ENCODE data around the gene ZNF76.

The ZNF76 gene

DNA sequence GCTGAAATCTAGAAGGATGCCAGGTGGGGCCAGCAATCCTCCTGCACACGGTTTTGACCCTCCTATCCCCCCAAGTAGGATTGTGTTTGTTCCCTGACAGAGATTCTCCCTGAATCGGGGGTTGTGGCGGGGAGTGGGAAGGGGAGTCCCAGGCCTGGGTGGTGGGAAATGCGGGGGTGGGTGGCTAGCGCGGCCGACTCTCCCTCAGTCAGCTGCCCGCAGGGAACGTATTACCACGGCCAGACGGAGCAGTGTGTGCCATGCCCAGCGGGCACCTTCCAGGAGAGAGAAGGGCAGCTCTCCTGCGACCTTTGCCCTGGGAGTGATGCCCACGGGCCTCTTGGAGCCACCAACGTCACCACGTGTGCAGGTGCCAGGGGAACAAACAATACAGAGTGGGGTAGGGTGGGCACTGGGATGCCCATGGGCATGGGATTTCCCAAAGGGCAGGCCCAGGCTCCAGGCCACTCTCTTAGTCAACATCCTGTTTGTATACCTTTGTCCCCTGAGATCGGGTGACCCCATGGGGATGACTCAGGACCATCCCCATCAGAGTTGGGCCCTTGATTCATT, 16.1 kb upstream of the ZNF76 start:
- H3K4me1 ChIP-seq (ENCODE audit: control insufficient read depth, low read depth, low read length): peaks cover 15% of the 10 kb centered on the region
- no peak overlapping the region for H2AK5ac ChIP-seq (ENCODE audit: low read length)
- no peak overlapping the region for H3K4ac ChIP-seq (ENCODE audit: low read depth, low read length)
- no peak overlapping the region for H3K4me2 ChIP-seq (ENCODE audit: low read length)
- no peak overlapping the region for H3K23ac ChIP-seq (ENCODE audit: low read length)
- H4K8ac ChIP-seq (ENCODE audit: low read depth, low read length): no peak overlapping the region
- no peak overlapping the region for H3K56ac ChIP-seq (ENCODE audit: low read length)
- no peak for DNase-seq
- peaks cover 3% of the 10 kb centered on the region for H3K79me1 ChIP-seq (ENCODE audit: low read length)
- H2BK120ac ChIP-seq (ENCODE audit: low read depth, low read length): no peak overlapping the region
- H3K79me2 ChIP-seq (ENCODE audit: control insufficient read depth, insufficient read depth, low read length): no peaks in the 10 kb centered on the region
- no CpG with 5 or more reads among the region's 17 CpGs for WGBS (ENCODE audit: extremely low coverage, insufficient coverage, low lambda C conversion rate)
- no peak overlapping the region for H2BK5ac ChIP-seq (ENCODE audit: low read length)
- H2BK15ac ChIP-seq (replicated peaks; ENCODE audit: low read depth): no peak overlapping the region
- no peaks in the 10 kb centered on the region for H3K27me3 ChIP-seq (ENCODE audit: insufficient read depth, low read length, poor library complexity)
- no peak overlapping the region for H3K18ac ChIP-seq (ENCODE audit: low read length)
- no peak overlapping the region for H4K5ac ChIP-seq (ENCODE audit: low read length)
- no peak overlapping the region for H3K9ac ChIP-seq (ENCODE audit: low read length)
- H3K27ac ChIP-seq (ENCODE audit: low read depth, low read length): no peak overlapping the region
- no peak overlapping the region for H3K4me3 ChIP-seq (ENCODE audit: low read length)
- H3K36me3 ChIP-seq (ENCODE audit: control insufficient read depth, insufficient read depth, low read length): no peaks in the 10 kb centered on the region

GRCh38 chr6:35244551-35244950, 15.0 kb upstream of the ZNF76 start:
- no peak overlapping the region for H3K9ac ChIP-seq (ENCODE audit: low read length)
- no peak overlapping the region for H3K56ac ChIP-seq (ENCODE audit: low read length)
- H4K5ac ChIP-seq (ENCODE audit: low read length): no peak overlapping the region
- H3K18ac ChIP-seq (ENCODE audit: low read length): no peak overlapping the region
- no peak overlapping the region for H3K23ac ChIP-seq (ENCODE audit: low read length)
- no peak overlapping the region for H2BK5ac ChIP-seq (ENCODE audit: low read length)
- H2BK15ac ChIP-seq (replicated peaks; ENCODE audit: low read depth): no peak overlapping the region
- H3K4me1 ChIP-seq (ENCODE audit: control insufficient read depth, low read depth, low read length): peaks cover 8% of the 10 kb centered on the region
- no peak overlapping the region for H3K4ac ChIP-seq (ENCODE audit: low read depth, low read length)
- H3K79me2 ChIP-seq (ENCODE audit: control insufficient read depth, insufficient read depth, low read length): no peaks in the 10 kb centered on the region
- H4K8ac ChIP-seq (ENCODE audit: low read depth, low read length): no peak overlapping the region
- DNase-seq: no peak
- WGBS (ENCODE audit: extremely low coverage, insufficient coverage, low lambda C conversion rate): no CpG with 5 or more reads among the region's 7 CpGs
- no peak overlapping the region for H3K4me2 ChIP-seq (ENCODE audit: low read length)
- no peak overlapping the region for H3K27ac ChIP-seq (ENCODE audit: low read depth, low read length)
- H2AK5ac ChIP-seq (ENCODE audit: low read length): no peak overlapping the region
- no peaks in the 10 kb centered on the region for H3K36me3 ChIP-seq (ENCODE audit: control insufficient read depth, insufficient read depth, low read length)
- H2BK120ac ChIP-seq (ENCODE audit: low read depth, low read length): no peak overlapping the region
- no peaks in the 10 kb centered on the region for H3K27me3 ChIP-seq (ENCODE audit: insufficient read depth, low read length, poor library complexity)
- H3K79me1 ChIP-seq (ENCODE audit: low read length): peaks cover 3% of the 10 kb centered on the region
- H3K4me3 ChIP-seq (ENCODE audit: low read length): no peak overlapping the region

GRCh38 chr6:35247642-35248231, 11.8 kb upstream of the ZNF76 start:
- no peak overlapping the region for H2AK5ac ChIP-seq (ENCODE audit: low read length)
- H3K4me1 ChIP-seq (ENCODE audit: control insufficient read depth, low read depth, low read length): peaks cover 2% of the 10 kb centered on the region
- no peak overlapping the region for H3K27ac ChIP-seq (ENCODE audit: low read depth, low read length)
- no peaks in the 10 kb centered on the region for H3K79me2 ChIP-seq (ENCODE audit: control insufficient read depth, insufficient read depth, low read length)
- H3K4me3 ChIP-seq (ENCODE audit: low read length): no peak overlapping the region
- H3K4me2 ChIP-seq (ENCODE audit: low read length): no peak overlapping the region
- no peak overlapping the region for H4K5ac ChIP-seq (ENCODE audit: low read length)
- H3K23ac ChIP-seq (ENCODE audit: low read length): no peak overlapping the region
- no peaks in the 10 kb centered on the region for H3K36me3 ChIP-seq (ENCODE audit: control insufficient read depth, insufficient read depth, low read length)
- peaks cover 5% of the 10 kb centered on the region for H3K79me1 ChIP-seq (ENCODE audit: low read length)
- H2BK5ac ChIP-seq (ENCODE audit: low read length): no peak overlapping the region
- no peak overlapping the region for H3K18ac ChIP-seq (ENCODE audit: low read length)
- H3K27me3 ChIP-seq (ENCODE audit: insufficient read depth, low read length, poor library complexity): no peaks in the 10 kb centered on the region
- H4K8ac ChIP-seq (ENCODE audit: low read depth, low read length): no peak overlapping the region
- no peak overlapping the region for H3K56ac ChIP-seq (ENCODE audit: low read length)
- no peak overlapping the region for H3K4ac ChIP-seq (ENCODE audit: low read depth, low read length)
- H3K9ac ChIP-seq (ENCODE audit: low read length): no peak overlapping the region
- DNase-seq: no peak
- H2BK15ac ChIP-seq (replicated peaks; ENCODE audit: low read depth): no peak overlapping the region
- no CpG with 5 or more reads among the region's 2 CpGs for WGBS (ENCODE audit: extremely low coverage, insufficient coverage, low lambda C conversion rate)
- H2BK120ac ChIP-seq (ENCODE audit: low read depth, low read length): no peak overlapping the region

GRCh38 chr6:35248300-35248699, 11.2 kb upstream of the ZNF76 start:
- Histone ChIP-seq H3K79me1 (ENCODE audit: low read length) (peaks cover 5% of the 10 kb centered on the region), H3K18ac (ENCODE audit: low read length) (no peak overlapping the region), H3K4ac (ENCODE audit: low read depth, low read length) (no peak overlapping the region), H2BK5ac (ENCODE audit: low read length) (no peak overlapping the region), H4K8ac (ENCODE audit: low read depth, low read length) (no peak overlapping the region), H3K79me2 (ENCODE audit: control insufficient read depth, insufficient read depth, low read length) (no peaks in the 10 kb centered on the region), H3K36me3 (ENCODE audit: control insufficient read depth, insufficient read depth, low read length) (no peaks in the 10 kb centered on the region), H3K4me2 (ENCODE audit: low read length) (no peak overlapping the region), H4K5ac (ENCODE audit: low read length) (no peak overlapping the region), H2BK120ac (ENCODE audit: low read depth, low read length) (no peak overlapping the region), H3K4me3 (ENCODE audit: low read length) (no peak overlapping the region), H3K27ac (ENCODE audit: low read depth, low read length) (no peak overlapping the region), H3K4me1 (ENCODE audit: control insufficient read depth, low read depth, low read length) (peaks cover 2% of the 10 kb centered on the region), H3K56ac (ENCODE audit: low read length) (no peak overlapping the region), H3K23ac (ENCODE audit: low read length) (no peak overlapping the region), H2AK5ac (ENCODE audit: low read length) (no peak overlapping the region), H3K27me3 (ENCODE audit: insufficient read depth, low read length, poor library complexity) (no peaks in the 10 kb centered on the region), H3K9ac (ENCODE audit: low read length) (no peak overlapping the region), H2BK15ac (replicated peaks; ENCODE audit: low read depth) (no peak overlapping the region)
- DNase-seq: no peak
- no CpG with 5 or more reads among the region's 3 CpGs for WGBS (ENCODE audit: extremely low coverage, insufficient coverage, low lambda C conversion rate)

DNA sequence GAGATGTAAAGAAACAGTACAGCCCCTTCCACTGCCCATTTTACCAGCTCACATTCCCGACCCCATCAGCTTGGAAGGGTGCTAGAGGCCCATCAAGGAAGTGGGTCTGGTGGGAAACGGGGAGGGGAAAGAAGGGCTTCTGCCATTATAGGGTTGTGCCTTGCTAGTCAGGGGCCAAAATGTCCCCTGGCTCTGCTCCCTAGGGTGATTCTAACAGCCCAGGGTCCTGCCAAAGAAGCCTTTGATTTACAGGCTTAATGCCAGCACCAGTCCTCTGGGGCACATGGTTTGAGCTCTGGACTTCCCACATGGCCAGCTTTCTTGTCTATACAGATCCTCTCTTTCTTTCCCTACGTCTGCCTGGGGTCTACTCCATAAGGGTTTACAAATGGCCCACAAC, 10.6 kb upstream of the ZNF76 start:
- DNase-seq: no peak
- H3K23ac ChIP-seq (ENCODE audit: low read length): no peak overlapping the region
- H3K9ac ChIP-seq (ENCODE audit: low read length): no peak overlapping the region
- H3K4me1 ChIP-seq (ENCODE audit: control insufficient read depth, low read depth, low read length): peaks cover 2% of the 10 kb centered on the region
- no peak overlapping the region for H3K18ac ChIP-seq (ENCODE audit: low read length)
- no peak overlapping the region for H3K27ac ChIP-seq (ENCODE audit: low read depth, low read length)
- no peak overlapping the region for H3K4me3 ChIP-seq (ENCODE audit: low read length)
- H4K8ac ChIP-seq (ENCODE audit: low read depth, low read length): no peak overlapping the region
- no peak overlapping the region for H3K56ac ChIP-seq (ENCODE audit: low read length)
- H3K79me2 ChIP-seq (ENCODE audit: control insufficient read depth, insufficient read depth, low read length): no peaks in the 10 kb centered on the region
- no peak overlapping the region for H3K4ac ChIP-seq (ENCODE audit: low read depth, low read length)
- no peaks in the 10 kb centered on the region for H3K36me3 ChIP-seq (ENCODE audit: control insufficient read depth, insufficient read depth, low read length)
- WGBS (ENCODE audit: extremely low coverage, insufficient coverage, low lambda C conversion rate): no CpG with 5 or more reads among the region's 3 CpGs
- no peak overlapping the region for H3K4me2 ChIP-seq (ENCODE audit: low read length)
- H2BK120ac ChIP-seq (ENCODE audit: low read depth, low read length): no peak overlapping the region
- no peak overlapping the region for H4K5ac ChIP-seq (ENCODE audit: low read length)
- H2AK5ac ChIP-seq (ENCODE audit: low read length): no peak overlapping the region
- no peak overlapping the region for H2BK15ac ChIP-seq (replicated peaks; ENCODE audit: low read depth)
- peaks cover 7% of the 10 kb centered on the region for H3K79me1 ChIP-seq (ENCODE audit: low read length)
- H3K27me3 ChIP-seq (ENCODE audit: insufficient read depth, low read length, poor library complexity): no peaks in the 10 kb centered on the region
- no peak overlapping the region for H2BK5ac ChIP-seq (ENCODE audit: low read length)

DNA sequence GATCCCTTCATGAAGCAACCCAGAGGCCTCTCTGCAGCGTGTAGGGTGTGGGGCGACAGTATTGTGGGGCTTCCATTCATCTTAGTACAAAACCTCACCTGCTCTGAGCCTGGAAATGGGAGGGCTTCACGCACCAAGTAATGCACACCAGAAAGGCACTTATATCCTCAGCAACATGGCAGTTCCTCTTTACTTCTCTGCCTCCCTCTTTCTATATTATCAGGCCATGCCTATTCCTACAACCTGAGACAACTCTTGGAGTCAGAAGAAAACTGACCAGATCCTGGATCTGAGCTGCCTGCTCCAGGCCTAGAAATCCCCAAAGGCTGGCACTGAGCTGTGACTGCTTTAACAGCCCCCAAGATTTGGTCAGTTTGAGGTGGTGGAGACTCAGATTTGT, 7.6 kb upstream of the ZNF76 start:
- no peak overlapping the region for H3K4me2 ChIP-seq (ENCODE audit: low read length)
- H3K79me2 ChIP-seq (ENCODE audit: control insufficient read depth, insufficient read depth, low read length): no peaks in the 10 kb centered on the region
- no peak overlapping the region for H3K23ac ChIP-seq (ENCODE audit: low read length)
- no peaks in the 10 kb centered on the region for H3K36me3 ChIP-seq (ENCODE audit: control insufficient read depth, insufficient read depth, low read length)
- H3K27ac ChIP-seq (ENCODE audit: low read depth, low read length): no peak overlapping the region
- no peak overlapping the region for H3K18ac ChIP-seq (ENCODE audit: low read length)
- no peak overlapping the region for H2BK5ac ChIP-seq (ENCODE audit: low read length)
- no peak overlapping the region for H2AK5ac ChIP-seq (ENCODE audit: low read length)
- no peak overlapping the region for H2BK120ac ChIP-seq (ENCODE audit: low read depth, low read length)
- no peak overlapping the region for H3K4ac ChIP-seq (ENCODE audit: low read depth, low read length)
- H3K56ac ChIP-seq (ENCODE audit: low read length): no peak overlapping the region
- H4K8ac ChIP-seq (ENCODE audit: low read depth, low read length): no peak overlapping the region
- peaks cover 7% of the 10 kb centered on the region for H3K79me1 ChIP-seq (ENCODE audit: low read length)
- H3K4me1 ChIP-seq (ENCODE audit: control insufficient read depth, low read depth, low read length): peaks cover 2% of the 10 kb centered on the region
- H3K9ac ChIP-seq (ENCODE audit: low read length): no peak overlapping the region
- H4K5ac ChIP-seq (ENCODE audit: low read length): no peak overlapping the region
- H3K27me3 ChIP-seq (ENCODE audit: insufficient read depth, low read length, poor library complexity): no peaks in the 10 kb centered on the region
- no CpG with 5 or more reads among the region's 3 CpGs for WGBS (ENCODE audit: extremely low coverage, insufficient coverage, low lambda C conversion rate)
- H3K4me3 ChIP-seq (ENCODE audit: low read length): no peak overlapping the region
- H2BK15ac ChIP-seq (replicated peaks; ENCODE audit: low read depth): no peak overlapping the region
- DNase-seq: no peak
